GM12878 (cell line): ENCODE measurements around the gene CNTN4. TPM values are rescaled to one million over a fixed set of nuclear protein-coding genes. Genes with fewer than 3 reads are reported as not detected.
A peak's percentile ranks its signal among the peaks of the same experiment; 100 is the strongest.

ENCODE experiments used
- ATAC-seq: fragments of 200-7000 bp; cut with Tn5 transposase; 3 replicates; pipeline ENCODE4 v1.9.1; 2020; ENCODE audit warnings: mild to moderate bottlenecking, moderate library complexity
- BruUV-seq: library from RNA; stranded (reverse); fragments of 400-500 nt; replicated peaks from 2 replicates; lab custom pipeline; 2021; lab: Mats Ljungman, UMichigan
- CTCF ChIA-PET: fragments of 300-600 bp; sonication (Branson Sonifier 250); formaldehyde crosslinking; extraction: SDS; loops from one replicate; lab custom pipeline; 2021; ENCODE audit warnings: inconsistent platforms; lab: Yijun Ruan, JAX
- POLR2A ChIA-PET: fragments of 350-600 bp; formaldehyde crosslinking; extraction: SDS; loops from one replicate; lab custom pipeline; 2021; ENCODE audit warnings: inconsistent platforms; lab: Charles Lee
- RAD21 ChIA-PET: fragments of 300-600 bp; sonication (Branson Sonifier 250); formaldehyde crosslinking; loops from one replicate; lab custom pipeline; 2023; ENCODE audit warnings: antibody characterized with exemption; ENCODE audit not compliant: unreplicated experiment; lab: Charles Lee
- SMC1A ChIA-PET: fragments of 300-600 bp; sonication (Branson Sonifier 250); formaldehyde crosslinking; loops from one replicate; lab custom pipeline; 2023; ENCODE audit not compliant: unreplicated experiment, uncharacterized antibody; lab: Charles Lee
- DNase-seq: peaks from one replicate; pipeline ENCODE4 v3.0.0-alpha.2; 2011; ENCODE audit warnings: low read depth, low spot score
- FAIRE-seq: peaks from 3 replicates; lab custom pipeline; 2011; peaks lifted over from hg19 to GRCh38; lab: Jason Lieb, UNC
- H2AFZ ChIP-seq: 2 replicates; pipeline ENCODE4 v1.6.0; 2011; ENCODE audit warnings: low read depth, low read length, control low read depth; ENCODE audit not compliant: control insufficient read depth
- H3K27ac ChIP-seq: 2 replicates; pipeline ENCODE4 v1.5.1; 2011; ENCODE audit warnings: control low read depth; ENCODE audit not compliant: control insufficient read depth, insufficient read depth
- H3K27me3 ChIP-seq, 2 experiments: replicated peaks in 1 of 2; 2 replicates each; pipeline versions ENCODE4 v1.6.0 to v1.6.1; 2011; ENCODE audit warnings: low read length in 1 of 2; ENCODE audit not compliant: control insufficient read depth in 2 of 2, insufficient read depth in 2 of 2
- H3K36me3 ChIP-seq, 2 experiments: 2 replicates each; pipeline ENCODE4 v1.5.1; 2011; ENCODE audit warnings: low read length in 1 of 2; ENCODE audit not compliant: control insufficient read depth in 2 of 2, insufficient read depth in 2 of 2
- H3K4me1 ChIP-seq: 2 replicates; pipeline ENCODE4 v1.6.1; 2011; ENCODE audit warnings: mild to moderate bottlenecking, low read length, moderate library complexity, mixed read lengths; ENCODE audit not compliant: control insufficient read depth, insufficient read depth
- H3K4me2 ChIP-seq: 2 replicates; pipeline ENCODE4 v1.6.0; 2011; ENCODE audit warnings: control low read depth; ENCODE audit not compliant: control insufficient read depth, insufficient read depth
- H3K4me3 ChIP-seq: fragments of 200-600 bp; sonication (generic); 2 replicates; pipeline ENCODE4 v1.5.1; 2016
- H3K79me2 ChIP-seq: 2 replicates; pipeline ENCODE4 v1.6.0; 2011; ENCODE audit warnings: low read length; ENCODE audit not compliant: control insufficient read depth, insufficient read depth
- H3K9ac ChIP-seq: 2 replicates; pipeline ENCODE4 v1.8.0; 2011; ENCODE audit warnings: low read length, control low read depth, mixed read lengths; ENCODE audit not compliant: control insufficient read depth, insufficient read depth
- H3K9me3 ChIP-seq: replicated peaks from 3 replicates; pipeline ENCODE4 v1.5.1; 2011; ENCODE audit warnings: mild to moderate bottlenecking, low read length; ENCODE audit not compliant: control insufficient read depth, insufficient read depth
- H4K20me1 ChIP-seq: 2 replicates; pipeline ENCODE4 v1.6.0; 2011; ENCODE audit not compliant: control insufficient read depth, insufficient read depth
- BMI1 ChIP-seq: fragments of 450-650 bp; IDR thresholded peaks from 2 replicates; pipeline ENCODE4 v1.6.1; 2016; ENCODE audit warnings: mild to moderate bottlenecking, moderate library complexity, borderline replicate concordance
- CBX3 ChIP-seq: fragments of 200-600 bp; sonication (generic); IDR thresholded peaks from 2 replicates; pipeline ENCODE4 v1.6.1; 2016; ENCODE audit warnings: low read depth, borderline replicate concordance
- CHD4 ChIP-seq: fragments of 200-600 bp; sonication (generic); IDR thresholded peaks from 2 replicates; pipeline ENCODE4 v1.6.1; 2016; ENCODE audit warnings: mild to moderate bottlenecking
- ETV6 ChIP-seq, 2 experiments: fragments of 450-650 bp in 1 of 2; IDR thresholded peaks in 1 of 2; conservative IDR thresholded peaks in 1 of 2; 2 replicates each; pipeline ENCODE4 v1.6.1; 2014; ENCODE audit warnings: antibody characterized with exemption in 1 of 2, borderline replicate concordance in 1 of 2, low read depth in 1 of 2, mild to moderate bottlenecking in 1 of 2, moderate library complexity in 1 of 2
- GABPA ChIP-seq: IDR thresholded peaks from 2 replicates; pipeline ENCODE4 v1.6.1; 2014; ENCODE audit warnings: antibody characterized with exemption, low read depth, mild to moderate bottlenecking, inconsistent platforms
- GATAD2B ChIP-seq: fragments of 450-650 bp; conservative IDR thresholded peaks from 2 replicates; pipeline ENCODE4 v1.6.1; 2017; ENCODE audit warnings: low read depth, mild to moderate bottlenecking, moderate library complexity
- IRF3 ChIP-seq: fragments of 450-650 bp; IDR thresholded peaks from 2 replicates; pipeline ENCODE4 v1.6.1; 2014; ENCODE audit warnings: mild to moderate bottlenecking
- MYB ChIP-seq: fragments of 150-350 bp; IDR thresholded peaks from 2 replicates; pipeline ENCODE4 v1.6.1; 2014; ENCODE audit warnings: mild to moderate bottlenecking, low read depth, low read length, borderline replicate concordance
- POLR2AphosphoS5 ChIP-seq: IDR thresholded peaks from 2 replicates; pipeline ENCODE4 v1.6.1; 2011; ENCODE audit warnings: mild to moderate bottlenecking, low read length, inconsistent platforms
- RAD21 ChIP-seq: IDR thresholded peaks from 2 replicates; pipeline ENCODE4 v1.6.1; 2011; ENCODE audit warnings: mild to moderate bottlenecking, low read depth, low read length, moderate library complexity; ENCODE audit not compliant: insufficient read depth
- RBBP5 ChIP-seq: fragments of 200-600 bp; sonication (generic); conservative IDR thresholded peaks from 2 replicates; pipeline ENCODE4 v1.6.1; 2016
- SIX5 ChIP-seq: IDR thresholded peaks from 2 replicates; pipeline ENCODE4 v1.6.1; 2011; ENCODE audit warnings: mild to moderate bottlenecking, low read depth, low read length, moderate library complexity; ENCODE audit not compliant: severe bottlenecking
- SMAD5 ChIP-seq: IDR thresholded peaks from 2 replicates; pipeline ENCODE4 v1.6.1; 2016; ENCODE audit warnings: antibody characterized with exemption, low read depth
- SREBF1 ChIP-seq: IDR thresholded peaks from 2 replicates; pipeline ENCODE4 v1.6.1; 2012; ENCODE audit warnings: mild to moderate bottlenecking, low read length
- SREBF2 ChIP-seq: IDR thresholded peaks from 2 replicates; pipeline ENCODE4 v1.6.1; 2012; ENCODE audit warnings: mild to moderate bottlenecking, low read length
- STAT3 ChIP-seq: IDR thresholded peaks from 2 replicates; pipeline ENCODE4 v1.6.1; 2011; ENCODE audit warnings: low read depth, low read length, improper control_type of control experiment
- ZNF622 ChIP-seq: fragments of 450-650 bp; IDR thresholded peaks from 2 replicates; pipeline ENCODE4 v1.6.1; 2017; ENCODE audit warnings: mild to moderate bottlenecking, inconsistent platforms
- WGBS: methylation state at CpG from one replicate; pipeline ENCODE4 v1.1.6; 2016; ENCODE audit warnings: low lambda C conversion rate; ENCODE audit not compliant: insufficient replicate concordance, insufficient coverage; ENCODE audit errors: missing lambda C conversion rate; 5-methylcytosine and 5-hydroxymethylcytosine counted together
- in situ Hi-C: fragments of 300-500 bp; cut with MboI; formaldehyde crosslinking; loops from 9 replicates; pipeline ENCODE4 v1.14.3; 2018; ENCODE audit warnings: mixed read lengths
- intact Hi-C: fragments of 100-400 bp; cut with micrococcal nuclease; formaldehyde crosslinking; loops from one replicate; pipeline ENCODE4 v1.14.2; 2022; ENCODE audit not compliant: unreplicated experiment
- polyA plus RNA-seq, 11 experiments: library from polyadenylated mRNA; depleted of rRNA in 4 of 11; unstranded in 6 of 11; stranded (reverse) in 5 of 11; fragments of >200 nt; fragmentation: Nextera tagmentation in 4 of 11; fragmentation: Illumina TruSeq in 1 of 11; extraction: Ambion mirVana in 4 of 11; extraction: Trizol in 1 of 11; gene quantifications; 1 replicate in 1 of 11; 2 replicates in 10 of 11; pipeline versions ENCODE4 v1.2.1 to v1.2.3, GENCODE V29; 2011 to 2016; ENCODE audit warnings: inconsistent platforms in 2 of 11, missing spikeins in 2 of 11, low read depth in 1 of 11
- total RNA-seq, 4 experiments: library from RNA; depleted of rRNA in 3 of 4; stranded (reverse); fragments of >200 nt in 3 of 4; fragmentation: Illumina TruSeq in 1 of 4; extraction: Trizol in 1 of 4; gene quantifications; 2 replicates each; pipeline versions ENCODE4 v1.2.1 to v1.2.3, GENCODE V29; 2013 to 2021

The CNTN4 gene
- total and polyA plus RNA-seq, 10 of the 15 experiments (the other 5 are each of a cell fraction or from before 2014, with no cell fraction given), result 0.05 to 0.43 (median 0.15) TPM; not detected in 1

- Histone ChIP-seq H3K9me3 (no peaks in the 10 kb centered on the region; the same call in 2 of the 3 replicates), H3K4me1 (no peaks in the 10 kb centered on the region), H3K27me3 (no peaks in the 10 kb centered on the region), H4K20me1 (no peaks in the 10 kb centered on the region), H3K36me3 (no peaks in the 10 kb centered on the region), H3K4me3 (no peak overlapping the region), H3K4me2 (no peak overlapping the region), H2AFZ (no peak overlapping the region), H3K79me2 (no peaks in the 10 kb centered on the region), H3K27ac (no peak overlapping the region), H3K9ac (no peak overlapping the region)
- DNase-seq (no peak), ATAC-seq (no peak), FAIRE-seq (no peak)
- ChIA-PET POLR2A (no interaction called here), SMC1A (no interaction called here), CTCF (no interaction called here), RAD21 (no interaction called here)
- no TSS peak for BruUV-seq
- in situ Hi-C loops (no loop called here), intact Hi-C loops (no loop called here)
- 11% methylated on average over 4 of the region's 4 CpGs for WGBS
- TF ChIP-seq MYB (no peak), RAD21 (0 out of 2 replicates have a peak, but pooled peaks have one; percentile 22), IRF3 (no peak), GATAD2B (no peak), CHD4 (no peak)
These were observed 496.8 kb downstream of the CNTN4 start for GRCh38 chr3:2595486-2595885.

- no peak overlapping the region for H3K4me2 ChIP-seq
- no peaks in the 10 kb centered on the region for H4K20me1 ChIP-seq
- ChIA-PET RAD21 (no interaction called here), POLR2A (no interaction called here), SMC1A (interaction anchor here (1.7 kb wide), 1 partner anchor 82 kb away, joined by 4 read pairs; no protein-coding TSS in a partner anchor), CTCF (no interaction called here)
- no peak overlapping the region for H3K4me3 ChIP-seq
- H3K4me1 ChIP-seq, result no peaks in the 10 kb centered on the region
- intact Hi-C loops (no loop called here), in situ Hi-C loops (no loop called here)
- no peak overlapping the region for H2AFZ ChIP-seq
- H3K9me3 ChIP-seq, result no peaks in the 10 kb centered on the region
- DNase-seq, result no peak
- no peak overlapping the region for H3K27ac ChIP-seq
- no peaks in the 10 kb centered on the region for H3K36me3 ChIP-seq
- no peaks in the 10 kb centered on the region for H3K27me3 ChIP-seq
- H3K9ac ChIP-seq, result no peak overlapping the region
- 52% methylated on average over 3 of the region's 3 CpGs for WGBS
- FAIRE-seq, result no peak
- no peaks in the 10 kb centered on the region for H3K79me2 ChIP-seq
- no peak for ATAC-seq
- no TSS peak for BruUV-seq
- no peak for TF ChIP-seq BMI1
- no peak for TF ChIP-seq GABPA
- TF ChIP-seq SMAD5, result no peak
- TF ChIP-seq SREBF1, result no peak
- no peak for TF ChIP-seq ZNF622
- no peak for TF ChIP-seq RBBP5
- no peak for TF ChIP-seq SREBF2
- no peak for TF ChIP-seq SIX5
- TF ChIP-seq POLR2AphosphoS5, result no peak
- no peak for TF ChIP-seq GATAD2B
- TF ChIP-seq CBX3, result no peak
- no peak for TF ChIP-seq STAT3
- no peak for TF ChIP-seq ETV6 (conservative IDR thresholded peaks at IDR 0.05 in 1 of 2, IDR thresholded peaks at IDR 0.05 in 1 of 2; ENCODE audit: borderline replicate concordance in 1 of 2, low read depth in 1 of 2)
These were observed 498.9 kb downstream of the CNTN4 start for GRCh38 chr3:2597615-2598014.
